ENCODE results near the gene ACE2. TPM values are rescaled to one million over a fixed set of nuclear protein-coding genes. Genes with fewer than 3 reads are reported as not detected.

ACE2 gene
- total RNA-seq, 1 donor from 2014 or later: not detected

DNA sequence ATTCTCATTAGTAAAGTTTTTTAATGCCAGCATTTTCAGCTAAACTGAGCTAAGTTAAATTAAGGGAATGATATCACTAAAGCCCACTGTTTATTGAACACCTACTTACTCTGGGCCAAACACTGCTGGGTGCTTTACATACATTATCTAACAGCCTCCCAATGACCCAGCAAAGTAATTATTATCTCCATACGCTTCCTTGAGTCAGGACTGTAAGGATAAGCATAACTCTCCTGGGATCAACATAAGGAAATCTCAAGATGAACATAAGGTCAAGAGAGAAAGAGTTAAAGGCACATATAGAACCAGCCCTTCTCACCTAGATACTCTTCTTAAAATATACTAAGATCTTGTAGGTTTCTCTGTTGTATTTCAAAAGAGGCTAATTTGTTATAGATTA, 86.5 kb downstream of the ACE2 start:
- H3K9me3 Mint-ChIP-seq: no peaks in the 10 kb centered on the region
- H3K4me3 Mint-ChIP-seq: no peak overlapping the region
- DNase-seq: no peak
- H3K4me1 Mint-ChIP-seq: no peaks in the 10 kb centered on the region
- no peaks in the 10 kb centered on the region for H3K36me3 Mint-ChIP-seq (ENCODE audit: low read depth)
- intact Hi-C loops (cut with micrococcal nuclease): no loop called here
- H3K27me3 Mint-ChIP-seq: peaks cover 3% of the 10 kb centered on the region
- H3K27ac Mint-ChIP-seq: no peak overlapping the region

DNA sequence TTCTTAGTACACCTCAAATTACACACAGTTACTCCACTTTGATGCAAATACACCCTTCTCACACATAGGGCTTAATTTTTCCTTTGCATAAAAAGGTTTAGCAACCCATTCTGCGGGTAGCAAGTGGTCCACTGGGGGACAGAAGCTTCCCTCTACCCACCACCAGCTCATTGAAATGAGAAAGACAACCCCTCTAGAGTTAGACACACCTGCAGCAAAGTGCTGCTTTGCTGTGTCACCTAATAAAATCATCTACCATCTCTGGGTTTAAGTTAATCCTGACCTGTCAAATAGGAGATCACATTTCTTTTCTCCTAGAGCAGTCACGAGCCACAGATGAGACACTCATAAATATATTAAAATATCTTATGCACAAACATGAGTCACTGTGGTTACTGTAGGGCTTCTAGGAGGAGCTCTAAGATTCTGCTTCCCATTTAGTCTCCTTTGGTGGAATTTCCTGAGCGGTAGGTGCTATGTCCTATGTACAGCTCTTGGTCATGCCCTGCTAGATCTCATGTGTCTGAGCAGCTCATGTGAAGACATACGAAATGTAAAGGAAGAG, 88.3 kb downstream of the ACE2 start:
- Mint-ChIP-seq H3K27me3 (peaks cover 3% of the 10 kb centered on the region), H3K36me3 (ENCODE audit: low read depth) (no peaks in the 10 kb centered on the region), H3K9me3 (no peaks in the 10 kb centered on the region), H3K4me1 (no peaks in the 10 kb centered on the region), H3K4me3 (no peak overlapping the region), H3K27ac (no peak overlapping the region)
- intact Hi-C loops (cut with micrococcal nuclease): no loop called here
- DNase-seq: no peak

DNA sequence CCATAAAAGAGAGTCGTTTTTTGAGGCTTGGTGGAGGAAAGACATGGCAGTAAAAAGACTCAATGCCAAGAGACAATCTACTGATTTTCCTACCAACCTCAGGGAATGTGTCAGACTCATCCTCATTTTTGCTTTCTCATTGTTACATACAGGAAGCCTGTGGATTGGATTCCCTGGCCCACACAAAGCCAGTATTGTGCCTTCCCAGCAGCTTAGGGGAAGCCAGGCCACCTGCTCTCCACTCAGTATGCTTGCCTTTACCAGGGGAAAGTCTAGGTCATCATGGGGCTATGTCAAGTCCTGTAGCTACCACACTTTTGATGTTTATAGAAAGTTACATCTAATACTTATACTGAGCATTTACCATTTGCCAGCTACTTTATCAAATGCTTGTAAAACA, 89.2 kb downstream of the ACE2 start:
- Mint-ChIP-seq H3K9me3 (no peaks in the 10 kb centered on the region), H3K27me3 (peaks cover 3% of the 10 kb centered on the region), H3K27ac (no peak overlapping the region), H3K4me1 (no peaks in the 10 kb centered on the region), H3K36me3 (ENCODE audit: low read depth) (no peaks in the 10 kb centered on the region), H3K4me3 (no peak overlapping the region)
- DNase-seq: no peak
- intact Hi-C loops (cut with micrococcal nuclease): no loop called here

Other genes with a start within 250 kb of the ACE2 start
- gene VEGFD, start 216.5 kb downstream of the ACE2 start, total RNA-seq: not detected in 2 replicates
- 3.1 and 4.2 TPM in 2 replicates for gene PIR, start 107.6 kb downstream of the ACE2 start, total RNA-seq
- gene BMX, start 100.2 kb downstream of the ACE2 start, total RNA-seq: not detected in 2 replicates
- 0.16 and 0.33 TPM in 2 replicates for gene CLTRN, start 63.8 kb upstream of the ACE2 start, total RNA-seq
- 4.7 and 5.9 TPM in 2 replicates for gene CA5B, start 137.3 kb upstream of the ACE2 start, total RNA-seq
- gene ZRSR2, start 189.5 kb upstream of the ACE2 start, total RNA-seq: 20.0 and 20.3 TPM in 2 replicates